Activated T-helper 17 cell treated with anti-CD3 and anti-CD28 coated beads, Interleukin-2, amount 50 U/mL, for 72 hours (primary cell): ENCODE measurements around the gene MSRB1. TPM values are rescaled to one million over a fixed set of nuclear protein-coding genes. Genes with fewer than 3 reads are reported as not detected.

Source experiments
- ATAC-seq: fragments of 150-1000 bp; cut with Tn5 transposase; replicated peaks from 2 replicates; pipeline ENCODE4 v1.10.0; 2021; ENCODE audit warnings: mild to moderate bottlenecking, moderate library complexity
- H3K27ac Mint-ChIP-seq: one replicate; pipeline ENCODE4 v1.8.0; 2022; ENCODE audit warnings: mixed read lengths
- H3K27me3 Mint-ChIP-seq: one replicate; pipeline ENCODE4 v1.8.0; 2022; ENCODE audit warnings: mixed read lengths
- H3K36me3 Mint-ChIP-seq: one replicate; pipeline ENCODE4 v1.8.0; 2022; ENCODE audit warnings: low read depth, mild to moderate bottlenecking, mixed read lengths
- H3K4me1 Mint-ChIP-seq: one replicate; pipeline ENCODE4 v1.8.0; 2022; ENCODE audit warnings: mixed read lengths
- H3K4me3 Mint-ChIP-seq: one replicate; pipeline ENCODE4 v1.8.0; 2022; ENCODE audit warnings: mild to moderate bottlenecking, mixed read lengths
- H3K9me3 Mint-ChIP-seq: one replicate; pipeline ENCODE4 v1.8.0; 2022; ENCODE audit warnings: mixed read lengths
- total RNA-seq, 2 donors: library from RNA; stranded (reverse); gene quantifications; one replicate each; pipeline ENCODE4 v1.2.3, GENCODE V29; 2022

MSRB1 gene
- total RNA-seq, 2 donors from 2014 or later: 31.5 to 34.3 TPM

GRCh38 chr16:1982991-1983543 is 40.1 kb upstream of the MSRB1 start:
- Mint-ChIP-seq H3K27ac (no peak overlapping the region), H3K27me3 (peaks cover 8% of the 10 kb centered on the region)

GRCh38 chr16:1982013-1982433 is 39.0 kb upstream of the MSRB1 start:
- Mint-ChIP-seq H3K4me1 (no peaks in the 10 kb centered on the region), H3K9me3 (no peaks in the 10 kb centered on the region)

More at GRCh38 chr16:1982991-1983543, 40.1 kb upstream of the MSRB1 start:
- Mint-ChIP-seq H3K36me3 (peaks cover 9% of the 10 kb centered on the region), H3K4me1 (no peaks in the 10 kb centered on the region), H3K4me3 (peak overlapping the region; percentile 79), H3K9me3 (no peaks in the 10 kb centered on the region)
- no peak for ATAC-seq

GRCh38 chr16:1981398-1981836 is 38.4 kb upstream of the MSRB1 start, which contains the start of gene NOXO1:
Gene NOXO1 (minus strand): TSS chr16:1981469. CDS start chr16:1981179, 290 bp downstream.
- Mint-ChIP-seq H3K4me1 (no peaks in the 10 kb centered on the region), H3K9me3 (no peaks in the 10 kb centered on the region), H3K36me3 (peaks cover 25% of the 10 kb centered on the region), H3K4me3 (peak within 1 kb of the TSS; percentile 79), H3K27ac (no peak within 1 kb of the TSS), H3K27me3 (peaks cover 8% of the 10 kb centered on the region)
- ATAC-seq: no peak

More at GRCh38 chr16:1982013-1982433, 39.0 kb upstream of the MSRB1 start:
- H3K4me3 Mint-ChIP-seq: peak overlapping the region; percentile 79
- peaks cover 8% of the 10 kb centered on the region for H3K27me3 Mint-ChIP-seq
- no peak overlapping the region for H3K27ac Mint-ChIP-seq
- H3K36me3 Mint-ChIP-seq: peaks cover 19% of the 10 kb centered on the region
- no peak for ATAC-seq

- Mint-ChIP-seq H3K36me3 (peaks cover 32% of the 10 kb centered on the region), H3K27ac (no peak overlapping the region), H3K4me1 (no peaks in the 10 kb centered on the region), H3K4me3 (no peak overlapping the region), H3K9me3 (no peaks in the 10 kb centered on the region), H3K27me3 (peaks cover 8% of the 10 kb centered on the region)
- ATAC-seq: no peak
Observed at GRCh38 chr16:1980770-1981087, 37.7 kb upstream of the MSRB1 start.

- Mint-ChIP-seq H3K9me3 (no peaks in the 10 kb centered on the region), H3K4me1 (no peaks in the 10 kb centered on the region), H3K27me3 (peaks cover 8% of the 10 kb centered on the region), H3K36me3 (peaks cover 37% of the 10 kb centered on the region), H3K27ac (no peak overlapping the region), H3K4me3 (no peak overlapping the region)
- ATAC-seq: no peak
Observed at GRCh38 chr16:1980030-1980769, 37.2 kb upstream of the MSRB1 start.

- Mint-ChIP-seq H3K4me3 (no peak overlapping the region), H3K4me1 (no peaks in the 10 kb centered on the region), H3K9me3 (no peaks in the 10 kb centered on the region), H3K27ac (no peak overlapping the region), H3K27me3 (peaks cover 8% of the 10 kb centered on the region), H3K36me3 (peaks cover 45% of the 10 kb centered on the region)
- no peak for ATAC-seq
Observed at GRCh38 chr16:1979271-1980029, 36.5 kb upstream of the MSRB1 start.

GRCh38 chr16:1978476-1979120 is 35.6 kb upstream of the MSRB1 start:
- Mint-ChIP-seq H3K4me1 (no peaks in the 10 kb centered on the region), H3K4me3 (no peak overlapping the region), H3K9me3 (no peaks in the 10 kb centered on the region), H3K27me3 (peaks cover 8% of the 10 kb centered on the region), H3K36me3 (peaks cover 45% of the 10 kb centered on the region), H3K27ac (no peak overlapping the region)
- no peak for ATAC-seq

- Mint-ChIP-seq H3K36me3 (peaks cover 48% of the 10 kb centered on the region), H3K4me1 (peaks cover 2% of the 10 kb centered on the region), H3K9me3 (no peaks in the 10 kb centered on the region), H3K27me3 (peaks cover 4% of the 10 kb centered on the region), H3K27ac (no peak overlapping the region), H3K4me3 (no peak overlapping the region)
- no peak for ATAC-seq
Observed at GRCh38 chr16:1977875-1978268, 34.9 kb upstream of the MSRB1 start.

- Mint-ChIP-seq H3K4me3 (no peak overlapping the region), H3K27ac (no peak overlapping the region)
- ATAC-seq: no peak
Observed at GRCh38 chr16:1976951-1977874, 34.2 kb upstream of the MSRB1 start.

GRCh38 chr16:1976216-1976520 is 33.2 kb upstream of the MSRB1 start:
- no peaks in the 10 kb centered on the region for H3K9me3 Mint-ChIP-seq
- no peaks in the 10 kb centered on the region for H3K27me3 Mint-ChIP-seq
- ATAC-seq: no peak
- H3K27ac Mint-ChIP-seq: no peak overlapping the region
- no peak overlapping the region for H3K4me3 Mint-ChIP-seq
- peaks cover 13% of the 10 kb centered on the region for H3K4me1 Mint-ChIP-seq
- H3K36me3 Mint-ChIP-seq: peaks cover 61% of the 10 kb centered on the region

More at GRCh38 chr16:1976951-1977874, 34.2 kb upstream of the MSRB1 start:
- H3K4me1 Mint-ChIP-seq: peaks cover 5% of the 10 kb centered on the region
- peaks cover 3% of the 10 kb centered on the region for H3K27me3 Mint-ChIP-seq
- no peaks in the 10 kb centered on the region for H3K9me3 Mint-ChIP-seq
- H3K36me3 Mint-ChIP-seq: peaks cover 52% of the 10 kb centered on the region

GRCh38 chr16:1975432-1976215 is 32.6 kb upstream of the MSRB1 start:
- no peak overlapping the region for H3K4me3 Mint-ChIP-seq

GRCh38 chr16:1974157-1975070 is 31.4 kb upstream of the MSRB1 start:
- Mint-ChIP-seq H3K4me3 (no peak overlapping the region), H3K4me1 (peaks cover 17% of the 10 kb centered on the region), H3K36me3 (peaks cover 61% of the 10 kb centered on the region), H3K27ac (no peak overlapping the region), H3K9me3 (no peaks in the 10 kb centered on the region), H3K27me3 (no peaks in the 10 kb centered on the region)
- ATAC-seq: no peak

More at GRCh38 chr16:1975432-1976215, 32.6 kb upstream of the MSRB1 start:
- Mint-ChIP-seq H3K27me3 (no peaks in the 10 kb centered on the region), H3K9me3 (no peaks in the 10 kb centered on the region), H3K27ac (no peak overlapping the region), H3K36me3 (peaks cover 61% of the 10 kb centered on the region), H3K4me1 (peaks cover 17% of the 10 kb centered on the region)
- no peak for ATAC-seq
